Bronchial epithelial cell (primary cell): ENCODE data around the gene HOXD1. TPM values are rescaled to one million over a fixed set of nuclear protein-coding genes. Genes with fewer than 3 reads are reported as not detected.

Source experiments
- DNase-seq: peaks from one replicate; pipeline ENCODE4 v3.0.0-alpha.2; 2010; ENCODE audit warnings: low read depth
- FAIRE-seq: peaks from 2 replicates; lab custom pipeline; 2011; peaks lifted over from hg19 to GRCh38; lab: Jason Lieb, UNC
- H3K27me3 ChIP-seq: 2 replicates; pipeline ENCODE4 v1.5.1; 2011; ENCODE audit warnings: low read length; ENCODE audit not compliant: control insufficient read depth, insufficient read depth
- H3K36me3 ChIP-seq: 2 replicates; pipeline ENCODE4 v1.5.1; 2011; ENCODE audit warnings: low read length; ENCODE audit not compliant: control insufficient read depth, insufficient read depth
- H3K4me3 ChIP-seq: 2 replicates; pipeline ENCODE4 v1.5.1; 2011; ENCODE audit warnings: mild to moderate bottlenecking, low read depth, low read length, control low read depth
- CTCF ChIP-seq: IDR thresholded peaks from 2 replicates; pipeline ENCODE4 v1.5.1; 2011; ENCODE audit warnings: mild to moderate bottlenecking, moderate library complexity, low read length, control low read depth, inconsistent platforms; ENCODE audit not compliant: insufficient read depth, severe bottlenecking
- total RNA-seq: library from RNA; depleted of rRNA; stranded (reverse); fragments of >200 nt; gene quantifications from 2 replicates; pipeline ENCODE4 v1.2.1, GENCODE V29; 2014

The HOXD1 gene
- total RNA-seq, 1 donor from 2014 or later, result not detected

GRCh38 chr2:176193048-176193447, 4.6 kb downstream of the HOXD1 start:
- FAIRE-seq, result no peak
- Histone ChIP-seq H3K36me3 (no peaks in the 10 kb centered on the region), H3K4me3 (no peak overlapping the region), H3K27me3 (peaks cover 27% of the 10 kb centered on the region)
- no peak for TF ChIP-seq CTCF
- no peak for DNase-seq

GRCh38 chr2:176199902-176200301, 11.4 kb downstream of the HOXD1 start:
- H3K4me3 ChIP-seq, result no peak overlapping the region
- H3K27me3 ChIP-seq, result no peaks in the 10 kb centered on the region
- DNase-seq (no peak), FAIRE-seq (no peak)
- H3K36me3 ChIP-seq, result no peaks in the 10 kb centered on the region
- TF ChIP-seq CTCF, result no peak

- Histone ChIP-seq H3K4me3 (no peak overlapping the region), H3K36me3 (no peaks in the 10 kb centered on the region), H3K27me3 (no peaks in the 10 kb centered on the region)
- TF ChIP-seq CTCF, result no peak
- FAIRE-seq (peak; percentile 89), DNase-seq (no peak)
These were observed 12.5 kb downstream of the HOXD1 start for GRCh38 chr2:176200971-176201370.

- Histone ChIP-seq H3K36me3 (no peaks in the 10 kb centered on the region), H3K4me3 (no peak overlapping the region), H3K27me3 (no peaks in the 10 kb centered on the region)
- no peak for TF ChIP-seq CTCF
- no peak for FAIRE-seq
- no peak for DNase-seq
These were observed 14.0 kb downstream of the HOXD1 start for GRCh38 chr2:176202491-176202890.

- no peak for TF ChIP-seq CTCF
- no peak for FAIRE-seq
- no peaks in the 10 kb centered on the region for H3K36me3 ChIP-seq
These were observed 16.7 kb downstream of the HOXD1 start for GRCh38 chr2:176205126-176205525.

GRCh38 chr2:176206136-176206535, 17.7 kb downstream of the HOXD1 start:
- no peak for TF ChIP-seq CTCF
- H3K27me3 ChIP-seq, result no peaks in the 10 kb centered on the region
- no peak for FAIRE-seq

More at GRCh38 chr2:176205126-176205525, 16.7 kb downstream of the HOXD1 start:
- DNase-seq, result no peak
- Histone ChIP-seq H3K27me3 (no peaks in the 10 kb centered on the region), H3K4me3 (no peak overlapping the region)

More at GRCh38 chr2:176206136-176206535, 17.7 kb downstream of the HOXD1 start:
- no peak for DNase-seq
- Histone ChIP-seq H3K4me3 (no peak overlapping the region), H3K36me3 (no peaks in the 10 kb centered on the region)
